ENCODE results near the gene GLDN. TPM values are rescaled to one million over a fixed set of nuclear protein-coding genes. Genes with fewer than 3 reads are reported as not detected.

Gene GLDN
- total RNA-seq, 1 donor from 2014 or later, result 0.12 TPM

- no peaks in the 10 kb centered on the region for H3K36me3 Mint-ChIP-seq (ENCODE audit: insufficient read depth)
- H3K27ac Mint-ChIP-seq, result no peak overlapping the region
- TF ChIP-seq CTCF (IDR thresholded peaks at IDR 0.05; ENCODE audit: unreplicated experiment), result no peak
- no peaks in the 10 kb centered on the region for H3K9me3 Mint-ChIP-seq (ENCODE audit: low read depth)
- H3K4me1 Mint-ChIP-seq (ENCODE audit: low read depth), result no peaks in the 10 kb centered on the region
- H3K27me3 Mint-ChIP-seq, result peaks cover 16% of the 10 kb centered on the region
- no peak overlapping the region for H3K4me3 Mint-ChIP-seq (ENCODE audit: low read depth)
- DNase-seq (ENCODE audit: low spot score, unreplicated experiment), result no peak
Measured at GRCh38 chr15:51323749-51324148, 17.7 kb upstream of the GLDN start.

- Mint-ChIP-seq H3K27ac (no peak overlapping the region), H3K4me1 (ENCODE audit: low read depth) (no peaks in the 10 kb centered on the region), H3K27me3 (peaks cover 11% of the 10 kb centered on the region), H3K9me3 (ENCODE audit: low read depth) (no peaks in the 10 kb centered on the region), H3K36me3 (ENCODE audit: insufficient read depth) (no peaks in the 10 kb centered on the region), H3K4me3 (ENCODE audit: low read depth) (no peak overlapping the region)
- no peak for TF ChIP-seq CTCF (IDR thresholded peaks at IDR 0.05; ENCODE audit: unreplicated experiment)
- no peak for DNase-seq (ENCODE audit: low spot score, unreplicated experiment)
Measured at GRCh38 chr15:51325167-51325566, 16.3 kb upstream of the GLDN start.

- no peak for DNase-seq (ENCODE audit: low spot score, unreplicated experiment)
- H3K4me3 Mint-ChIP-seq (ENCODE audit: low read depth), result no peak overlapping the region
- peaks cover 11% of the 10 kb centered on the region for H3K27me3 Mint-ChIP-seq
- no peaks in the 10 kb centered on the region for H3K36me3 Mint-ChIP-seq (ENCODE audit: insufficient read depth)
- H3K9me3 Mint-ChIP-seq (ENCODE audit: low read depth), result no peaks in the 10 kb centered on the region
- H3K4me1 Mint-ChIP-seq (ENCODE audit: low read depth), result no peaks in the 10 kb centered on the region
- TF ChIP-seq CTCF (IDR thresholded peaks at IDR 0.05; ENCODE audit: unreplicated experiment), result no peak
- no peak overlapping the region for H3K27ac Mint-ChIP-seq
Measured at GRCh38 chr15:51327081-51327480, 14.4 kb upstream of the GLDN start.

GRCh38 chr15:51328926-51329325 is 12.5 kb upstream of the GLDN start:
- no peak for TF ChIP-seq CTCF (IDR thresholded peaks at IDR 0.05; ENCODE audit: unreplicated experiment)
- no peaks in the 10 kb centered on the region for H3K9me3 Mint-ChIP-seq (ENCODE audit: low read depth)
- H3K4me1 Mint-ChIP-seq (ENCODE audit: low read depth), result no peaks in the 10 kb centered on the region

GRCh38 chr15:51331141-51331540 is 10.3 kb upstream of the GLDN start:
- H3K9me3 Mint-ChIP-seq (ENCODE audit: low read depth), result no peaks in the 10 kb centered on the region
- TF ChIP-seq CTCF (IDR thresholded peaks at IDR 0.05; ENCODE audit: unreplicated experiment), result no peak
- no peak overlapping the region for H3K4me3 Mint-ChIP-seq (ENCODE audit: low read depth)

More at GRCh38 chr15:51328926-51329325, 12.5 kb upstream of the GLDN start:
- no peaks in the 10 kb centered on the region for H3K36me3 Mint-ChIP-seq (ENCODE audit: insufficient read depth)
- H3K27me3 Mint-ChIP-seq, result peaks cover 4% of the 10 kb centered on the region
- no peak overlapping the region for H3K27ac Mint-ChIP-seq
- H3K4me3 Mint-ChIP-seq (ENCODE audit: low read depth), result no peak overlapping the region
- DNase-seq (ENCODE audit: low spot score, unreplicated experiment), result no peak

More at GRCh38 chr15:51331141-51331540, 10.3 kb upstream of the GLDN start:
- no peaks in the 10 kb centered on the region for H3K36me3 Mint-ChIP-seq (ENCODE audit: insufficient read depth)
- DNase-seq (ENCODE audit: low spot score, unreplicated experiment), result no peak
- no peaks in the 10 kb centered on the region for H3K4me1 Mint-ChIP-seq (ENCODE audit: low read depth)
- no peak overlapping the region for H3K27ac Mint-ChIP-seq
- H3K27me3 Mint-ChIP-seq, result peaks cover 6% of the 10 kb centered on the region
